IPS-11a (cell line): ENCODE results near the gene ALDH1B1.
"Not testable (repeated sequence)": the region's sequence is repeated elsewhere in the genome, so short reads cannot be mapped to it uniquely, and the experiment has no call there.

Source experiments
- H3K4me3 ChIP-seq: one replicate; pipeline ENCODE4 v1.5.1; 2013; ENCODE audit warnings: low read depth, low read length, control low read depth

ALDH1B1 gene

DNA sequence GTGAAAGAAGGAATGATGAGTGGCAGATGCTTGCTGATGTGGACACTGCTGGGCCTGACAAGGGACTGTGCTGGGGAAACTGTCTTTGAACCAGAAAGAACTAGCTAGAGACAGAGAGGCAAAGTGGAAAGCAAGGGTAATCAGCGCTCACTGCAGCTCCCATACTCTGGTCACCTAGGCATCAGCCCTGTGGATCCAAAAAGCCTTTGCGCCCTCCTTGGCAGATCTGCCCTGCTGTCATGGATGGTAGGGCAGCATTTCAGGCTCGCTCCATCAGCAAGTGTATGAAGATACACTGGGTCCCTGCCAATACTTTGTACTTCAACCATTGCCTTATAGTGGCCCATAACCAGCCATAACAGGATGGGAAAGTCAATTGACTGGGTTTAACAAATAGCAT lies 6.6 kb upstream of the ALDH1B1 start:
- H3K4me3 ChIP-seq = no peak overlapping the region

DNA sequence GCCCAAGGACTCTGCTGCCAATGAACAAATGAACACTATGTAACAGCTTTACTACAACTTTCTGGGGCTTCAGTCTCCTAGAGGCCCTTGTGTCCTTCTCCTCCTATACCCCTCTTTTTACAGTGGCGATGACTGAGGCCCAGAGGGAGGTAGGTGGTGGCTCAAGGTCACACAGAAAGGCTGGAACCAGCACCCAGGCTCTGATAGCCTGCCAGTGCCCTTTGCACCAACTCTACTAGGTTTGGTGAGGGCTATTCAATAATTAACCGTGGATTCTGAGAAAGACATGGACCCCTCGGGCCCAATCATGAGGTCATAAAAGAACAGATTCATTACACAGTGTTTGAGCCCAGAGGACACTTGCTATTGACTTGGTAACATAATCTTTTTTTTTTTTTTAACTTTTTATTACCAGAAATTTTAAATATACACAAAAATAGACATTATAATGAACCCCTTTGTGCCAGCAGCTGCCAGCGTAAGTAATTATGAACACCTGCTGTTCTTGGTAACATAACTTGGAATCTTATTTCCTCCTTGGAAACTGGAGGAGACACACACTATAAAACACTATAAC lies 6.1 kb upstream of the ALDH1B1 start:
- H3K4me3 ChIP-seq = no peak overlapping the region

DNA sequence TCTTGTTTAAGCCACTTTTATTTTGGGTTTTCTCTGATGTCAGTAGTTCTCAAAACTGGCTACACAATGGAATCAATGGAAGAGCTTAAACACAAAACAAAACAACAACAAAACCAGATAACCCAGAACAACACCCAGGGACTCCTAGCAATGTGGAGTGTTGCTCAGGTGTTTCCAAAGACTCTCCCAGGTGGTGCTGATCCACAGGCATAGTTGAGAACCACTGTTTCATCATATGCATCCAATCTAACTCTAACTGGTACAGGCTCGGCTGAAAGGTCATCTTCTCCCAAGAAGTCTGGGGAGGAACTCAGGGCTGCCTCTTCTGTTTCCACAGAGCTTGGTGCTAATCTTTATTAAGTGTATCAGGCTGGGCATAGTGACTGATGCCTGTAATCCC lies 5.4 kb upstream of the ALDH1B1 start:
- no peak overlapping the region for H3K4me3 ChIP-seq

DNA sequence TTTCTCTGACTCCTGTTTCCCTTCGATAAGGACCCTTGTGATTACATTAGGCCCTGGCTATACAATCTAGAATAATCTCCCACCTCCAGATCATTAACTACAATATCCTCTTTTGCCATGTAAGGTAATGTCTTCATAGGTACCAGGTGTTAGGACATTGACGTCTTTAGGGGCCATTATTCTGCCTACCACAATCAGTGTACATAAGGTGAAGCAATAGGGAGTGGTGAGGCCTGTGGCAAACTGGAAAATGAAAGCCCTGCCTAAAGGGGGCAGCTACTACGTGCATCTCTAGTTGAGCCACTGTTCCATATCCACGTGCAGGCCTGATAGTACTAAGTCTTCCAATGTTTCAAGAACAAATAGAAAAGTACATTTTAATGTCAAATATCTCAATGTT lies 4.8 kb upstream of the ALDH1B1 start:
- H3K4me3 ChIP-seq = no peak overlapping the region

DNA sequence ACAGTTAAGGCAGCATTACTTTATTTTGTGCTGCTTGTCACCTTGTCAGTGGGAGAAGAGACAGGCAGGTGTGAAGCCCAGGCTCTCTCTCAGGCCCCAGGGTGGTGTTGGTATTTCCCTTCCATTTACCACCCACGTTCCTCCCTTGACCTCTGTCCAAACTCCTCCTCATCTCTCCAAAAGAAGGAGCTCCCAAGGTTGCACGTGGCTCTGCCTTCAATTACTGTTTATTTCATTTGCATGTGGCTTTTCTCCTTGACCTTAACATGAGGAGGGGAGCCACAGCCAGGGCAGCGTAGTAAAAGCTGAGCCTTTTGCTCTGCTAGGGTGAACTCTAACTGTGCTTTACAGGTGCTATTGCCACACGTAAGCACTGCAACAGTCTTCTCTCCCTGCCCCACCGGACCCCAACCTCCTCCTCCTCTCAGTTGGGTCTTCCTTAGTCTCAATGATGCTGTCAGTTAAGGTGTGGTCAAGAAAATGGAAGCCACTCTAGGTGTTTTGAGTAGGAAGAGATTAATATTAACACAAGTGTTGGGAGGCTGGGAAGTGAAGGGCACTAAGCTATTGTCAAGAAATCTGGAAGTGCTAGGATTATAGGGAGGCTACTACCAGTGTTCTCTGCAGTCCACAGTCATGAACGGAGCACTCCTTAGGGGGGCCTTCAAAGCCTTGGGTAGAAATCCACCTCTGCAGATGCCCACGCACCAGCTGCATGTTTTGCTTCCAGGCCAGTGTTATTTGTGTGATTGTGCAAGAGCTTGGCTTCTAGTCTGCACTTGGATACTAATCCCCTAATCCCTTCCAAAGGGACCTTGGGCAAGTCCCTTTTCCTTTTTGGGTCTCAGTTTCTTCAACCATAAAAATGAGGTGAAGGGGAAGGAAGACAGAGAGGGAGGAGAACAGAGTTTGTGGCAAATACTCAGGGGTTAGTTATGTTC lies 3.9 kb upstream of the ALDH1B1 start:
- H3K4me3 ChIP-seq = no peak overlapping the region

DNA sequence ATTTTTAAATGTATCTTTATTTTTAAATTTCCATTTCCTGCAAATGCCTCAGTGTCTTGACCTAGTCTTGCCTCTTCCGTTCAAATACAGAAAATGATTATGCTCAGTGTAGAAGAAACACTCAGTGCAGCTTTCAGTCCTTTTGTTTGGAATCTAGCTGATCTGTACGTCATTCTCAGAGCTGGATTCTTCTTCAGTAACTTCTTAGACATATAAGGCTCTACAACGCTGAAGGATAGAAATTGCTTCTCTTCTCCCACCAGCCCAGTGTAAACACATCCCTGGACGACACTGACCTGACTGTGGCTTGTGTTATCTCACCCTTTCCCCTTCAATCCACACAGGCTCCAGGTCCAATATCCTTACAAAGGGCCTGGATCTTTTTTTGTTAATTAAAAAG lies 3.2 kb upstream of the ALDH1B1 start:
- no peak overlapping the region for H3K4me3 ChIP-seq

DNA sequence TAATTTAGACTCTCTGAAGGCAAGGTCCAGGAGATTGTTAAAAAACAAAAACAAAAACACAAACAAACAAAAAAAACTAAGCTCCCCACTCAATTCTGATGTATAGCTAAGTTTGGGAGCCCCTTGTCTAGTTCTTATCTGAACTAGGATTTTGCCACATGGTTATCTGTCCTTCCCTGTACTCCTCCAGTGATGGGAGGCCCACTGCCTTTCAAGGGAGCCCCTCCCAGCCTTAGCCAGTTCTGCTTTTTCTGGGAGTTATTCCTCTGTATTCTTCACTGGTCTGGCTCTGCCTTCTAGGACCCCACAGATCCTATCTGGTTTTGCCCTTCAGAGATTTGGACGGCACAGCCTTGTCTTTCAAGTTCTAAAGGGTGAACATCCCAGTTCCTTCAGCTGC lies 2.1 kb upstream of the ALDH1B1 start:
- no peak overlapping the region for H3K4me3 ChIP-seq

DNA sequence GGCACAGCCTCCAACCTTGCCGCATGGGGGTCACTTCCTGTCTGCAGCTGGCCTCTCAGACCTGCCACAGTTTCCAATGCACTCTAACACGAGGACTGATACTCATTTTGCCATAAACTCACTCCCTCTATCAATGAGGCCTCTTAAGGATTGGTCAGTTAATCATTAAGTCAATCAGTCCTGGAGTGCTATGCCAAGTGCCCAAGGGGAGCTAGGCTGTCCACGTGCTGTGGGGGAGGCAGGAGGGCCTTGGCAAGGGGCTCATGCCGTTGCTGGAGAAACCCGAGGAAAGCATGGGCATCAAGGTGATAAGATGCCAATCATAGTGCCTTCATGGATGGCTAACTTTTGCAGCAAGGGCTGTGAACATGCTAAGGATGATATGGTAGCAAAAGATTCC lies 1.7 kb upstream of the ALDH1B1 start:
- H3K4me3 ChIP-seq = no peak overlapping the region

DNA sequence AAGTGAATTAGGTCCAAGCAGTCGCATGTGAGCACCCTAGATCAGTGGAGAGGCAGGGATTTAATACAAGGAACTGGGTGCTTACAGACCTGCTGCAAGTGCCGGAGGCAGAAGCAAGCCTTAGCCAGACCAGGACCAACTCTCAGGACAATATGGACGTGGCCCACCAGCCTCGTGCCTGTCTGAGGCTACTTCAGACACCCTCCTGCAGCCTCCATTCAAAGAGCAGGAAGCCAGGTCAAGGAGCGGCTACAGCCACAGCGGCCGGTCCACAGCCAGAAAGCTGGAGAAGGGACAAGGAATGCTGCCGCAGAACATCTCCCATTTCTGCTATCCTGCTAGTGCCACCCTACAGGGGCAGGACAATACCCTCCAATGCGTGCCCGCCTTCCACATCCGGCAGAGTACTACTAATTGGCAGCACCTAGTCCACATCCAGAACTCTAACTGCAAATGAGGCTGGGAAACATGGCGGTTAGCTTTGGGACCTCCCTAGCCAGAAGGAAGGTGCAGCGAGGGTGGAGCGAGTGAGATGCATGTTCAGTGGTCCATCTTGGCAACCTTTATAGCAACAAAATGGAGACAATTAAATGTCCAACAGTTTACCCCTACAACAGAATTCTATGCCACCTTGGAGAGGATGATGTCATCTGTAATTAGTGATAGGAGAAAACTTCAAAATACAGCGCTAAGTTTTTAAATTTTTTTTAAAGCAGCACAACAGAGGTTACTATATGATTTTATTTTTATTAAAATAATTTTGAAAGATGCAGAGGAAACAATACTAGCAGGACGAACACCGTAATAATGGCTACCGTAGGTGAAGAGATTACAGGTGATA lies 1.0 kb upstream of the ALDH1B1 start:
- no peak overlapping the region for H3K4me3 ChIP-seq

DNA sequence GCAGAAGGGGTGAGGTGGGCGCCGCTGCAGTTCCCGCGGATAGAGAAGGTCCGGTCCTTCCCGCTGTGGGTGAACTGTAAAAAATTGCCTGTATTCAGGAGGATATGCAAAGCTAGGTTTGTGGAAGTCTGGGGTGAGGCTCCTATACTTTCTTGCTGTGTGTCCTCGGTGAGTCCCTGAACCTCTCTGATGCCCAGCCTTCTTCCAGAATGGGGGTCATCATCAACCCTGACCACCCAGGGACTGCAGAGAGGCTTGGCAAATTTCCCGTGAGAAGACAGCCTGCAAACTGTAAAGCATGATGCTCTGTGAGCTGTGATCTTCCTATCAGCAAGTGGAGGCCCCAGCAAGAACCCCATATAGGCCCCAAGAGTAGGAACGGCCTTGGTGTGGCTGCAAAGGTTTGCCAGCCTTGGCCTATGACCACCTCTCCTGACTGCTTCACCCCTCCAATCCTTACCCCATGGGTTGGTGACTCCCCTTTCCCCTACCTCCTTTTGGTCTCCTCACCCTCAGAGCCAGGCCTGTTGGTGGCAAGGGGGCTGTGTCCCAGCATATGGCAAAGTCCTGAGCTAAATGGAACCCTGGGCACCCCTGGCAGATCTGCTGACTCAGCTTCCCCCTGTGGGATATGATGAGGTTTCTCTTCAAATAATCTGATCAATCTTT lies 760 bp downstream of the ALDH1B1 start:
- peak overlapping the region; percentile 69 for H3K4me3 ChIP-seq

DNA sequence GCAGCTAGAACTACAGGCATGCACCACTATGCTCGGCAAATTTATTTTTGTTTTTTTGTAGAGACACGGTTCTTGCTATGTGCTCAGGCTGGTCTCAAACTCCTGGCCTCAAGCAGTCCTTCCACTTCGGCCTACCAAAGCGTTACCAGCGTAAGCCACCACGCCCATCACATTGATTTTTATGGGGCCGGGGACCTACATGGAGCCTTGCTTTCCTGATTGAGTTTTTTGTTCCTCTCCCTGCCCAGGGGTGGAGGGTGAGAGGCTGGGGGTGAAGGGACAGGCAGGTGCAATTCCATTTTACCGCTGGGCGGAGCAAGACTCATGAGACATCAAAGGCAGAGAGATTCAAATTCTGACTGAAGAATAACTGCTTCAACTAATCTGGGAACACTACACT lies 1.9 kb downstream of the ALDH1B1 start:
- no peak overlapping the region for H3K4me3 ChIP-seq

DNA sequence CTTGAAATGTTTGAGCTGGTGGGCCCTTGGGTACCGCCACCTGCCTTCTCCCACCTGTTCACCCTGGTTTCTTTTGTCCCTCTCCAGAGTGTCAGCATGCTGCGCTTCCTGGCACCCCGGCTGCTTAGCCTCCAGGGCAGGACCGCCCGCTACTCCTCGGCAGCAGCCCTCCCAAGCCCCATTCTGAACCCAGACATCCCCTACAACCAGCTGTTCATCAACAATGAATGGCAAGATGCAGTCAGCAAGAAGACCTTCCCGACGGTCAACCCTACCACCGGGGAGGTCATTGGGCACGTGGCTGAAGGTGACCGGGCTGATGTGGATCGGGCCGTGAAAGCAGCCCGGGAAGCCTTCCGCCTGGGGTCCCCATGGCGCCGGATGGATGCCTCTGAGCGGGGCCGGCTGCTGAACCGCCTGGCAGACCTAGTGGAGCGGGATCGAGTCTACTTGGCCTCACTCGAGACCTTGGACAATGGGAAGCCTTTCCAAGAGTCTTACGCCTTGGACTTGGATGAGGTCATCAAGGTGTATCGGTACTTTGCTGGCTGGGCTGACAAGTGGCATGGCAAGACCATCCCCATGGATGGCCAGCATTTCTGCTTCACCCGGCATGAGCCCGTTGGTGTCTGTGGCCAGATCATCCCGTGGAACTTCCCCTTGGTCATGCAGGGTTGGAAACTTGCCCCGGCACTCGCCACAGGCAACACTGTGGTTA lies 3.3 kb downstream of the ALDH1B1 start:
- H3K4me3 ChIP-seq = no peak overlapping the region

DNA sequence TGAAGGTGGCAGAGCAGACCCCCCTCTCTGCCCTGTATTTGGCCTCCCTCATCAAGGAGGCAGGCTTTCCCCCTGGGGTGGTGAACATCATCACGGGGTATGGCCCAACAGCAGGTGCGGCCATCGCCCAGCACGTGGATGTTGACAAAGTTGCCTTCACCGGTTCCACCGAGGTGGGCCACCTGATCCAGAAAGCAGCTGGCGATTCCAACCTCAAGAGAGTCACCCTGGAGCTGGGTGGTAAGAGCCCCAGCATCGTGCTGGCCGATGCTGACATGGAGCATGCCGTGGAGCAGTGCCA lies 3.8 kb downstream of the ALDH1B1 start:
- H3K4me3 ChIP-seq = no peak overlapping the region

DNA sequence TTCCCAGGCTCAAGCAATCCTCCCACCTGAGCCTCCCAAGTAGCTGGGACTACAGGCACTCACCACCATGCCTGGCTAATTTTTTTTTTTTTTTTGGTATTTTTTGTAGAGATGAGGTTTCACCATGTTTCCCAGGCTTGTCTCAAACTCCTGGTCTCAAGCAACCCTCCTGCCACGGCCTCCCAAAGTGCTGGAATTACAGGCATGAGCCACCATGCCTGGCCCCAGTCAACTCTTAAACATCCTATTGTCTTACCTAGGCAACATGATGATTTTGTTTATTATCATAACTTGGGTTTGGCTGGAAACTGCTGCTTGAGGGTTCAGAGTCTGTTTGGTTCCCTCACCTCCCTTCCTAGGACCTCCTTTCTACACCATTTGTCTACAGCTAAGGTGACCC lies 6.7 kb downstream of the ALDH1B1 start:
- not testable (repeated sequence) for H3K4me3 ChIP-seq

DNA sequence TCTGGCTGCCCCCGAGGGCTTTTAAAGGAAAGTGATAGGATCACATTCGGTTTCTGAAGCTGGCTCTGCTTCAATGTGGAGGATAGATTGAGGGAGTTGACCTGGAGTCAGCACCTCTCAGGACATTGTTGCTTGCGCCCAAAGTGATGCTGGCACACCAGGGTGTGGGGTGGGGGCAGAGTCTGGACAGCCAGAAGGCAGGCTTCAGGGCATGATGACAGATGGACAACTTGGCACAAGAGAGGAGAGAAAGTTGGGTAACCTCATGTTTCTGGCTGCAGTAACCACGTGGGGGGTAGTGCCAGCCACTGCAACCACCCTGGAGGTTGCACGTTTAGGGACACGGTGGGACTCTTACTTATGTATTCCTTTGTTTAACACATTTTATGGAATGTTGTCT lies 9.5 kb downstream of the ALDH1B1 start:
- no peak overlapping the region for H3K4me3 ChIP-seq

DNA sequence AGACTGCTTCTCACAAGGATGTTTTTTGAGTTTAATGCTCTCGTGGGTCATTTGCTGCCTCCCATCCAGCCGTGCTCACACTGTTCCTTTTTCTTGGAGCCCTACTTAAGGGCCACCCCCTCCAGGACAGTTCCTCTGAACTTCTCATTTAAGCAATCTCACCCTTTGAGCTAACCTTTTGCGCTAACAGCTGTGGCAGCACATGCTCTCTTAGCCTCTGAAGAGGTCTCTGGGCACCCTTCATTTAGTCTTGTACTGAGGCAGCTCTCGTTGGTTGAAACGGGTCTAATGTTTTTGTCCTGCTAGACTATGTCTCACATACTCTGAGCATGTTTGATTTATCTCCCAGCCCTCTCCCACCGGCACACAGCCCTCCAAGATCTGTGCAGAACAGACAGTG lies 11.8 kb downstream of the ALDH1B1 start:
- H3K4me3 ChIP-seq = no peak overlapping the region

DNA sequence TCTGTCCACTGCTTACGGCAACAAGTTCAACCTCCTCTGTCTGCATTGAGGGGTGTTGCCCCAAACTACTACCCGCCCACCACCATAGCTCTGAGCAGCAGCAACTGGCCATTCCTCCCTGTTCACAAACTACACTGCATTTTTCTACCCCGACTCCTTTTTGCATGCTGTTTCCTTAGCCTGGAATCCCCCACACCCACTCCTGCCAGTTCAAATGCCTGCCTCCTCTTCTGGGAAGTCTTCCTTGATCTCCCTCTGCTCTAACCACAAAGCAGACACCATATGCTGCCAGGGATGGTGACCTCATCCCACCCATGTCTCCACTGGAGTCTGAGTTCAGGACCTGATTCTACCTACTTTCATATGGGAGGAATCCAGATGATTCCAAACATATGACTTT lies 13.3 kb downstream of the ALDH1B1 start:
- H3K4me3 ChIP-seq = no peak overlapping the region

DNA sequence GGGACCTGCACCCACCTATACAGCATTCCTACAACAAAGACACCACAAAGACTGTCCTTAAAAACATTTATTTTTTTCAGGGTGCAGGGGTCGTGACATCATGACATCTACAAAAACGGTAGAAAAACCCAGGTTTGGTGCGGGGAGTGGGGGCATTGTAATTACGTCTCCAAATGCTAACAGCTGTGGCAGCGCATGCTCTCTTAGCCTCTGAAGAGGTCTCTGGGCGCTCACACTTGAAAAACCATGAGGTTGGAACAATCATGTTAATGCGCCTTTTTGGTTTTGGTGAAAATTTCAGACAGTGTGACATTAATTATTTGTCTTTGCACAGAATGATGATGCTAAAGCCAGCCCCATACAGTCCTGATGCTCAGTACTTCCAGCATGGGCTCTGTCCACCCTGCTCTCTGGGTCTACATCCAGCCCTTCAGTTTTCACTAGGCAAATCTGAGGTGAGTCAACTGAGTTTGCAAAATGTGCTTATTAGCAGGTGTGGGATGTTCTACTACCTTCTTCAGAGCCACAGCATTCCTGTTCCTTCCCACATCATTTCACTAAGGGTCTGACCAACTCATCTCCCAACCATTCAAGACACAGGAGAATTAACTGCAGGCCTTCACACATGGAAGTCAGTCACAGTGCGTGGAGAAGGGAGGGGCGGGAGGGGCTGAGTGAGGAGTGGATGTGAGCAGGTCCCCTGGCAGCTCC lies 14.1 kb downstream of the ALDH1B1 start:
- no peak overlapping the region for H3K4me3 ChIP-seq

DNA sequence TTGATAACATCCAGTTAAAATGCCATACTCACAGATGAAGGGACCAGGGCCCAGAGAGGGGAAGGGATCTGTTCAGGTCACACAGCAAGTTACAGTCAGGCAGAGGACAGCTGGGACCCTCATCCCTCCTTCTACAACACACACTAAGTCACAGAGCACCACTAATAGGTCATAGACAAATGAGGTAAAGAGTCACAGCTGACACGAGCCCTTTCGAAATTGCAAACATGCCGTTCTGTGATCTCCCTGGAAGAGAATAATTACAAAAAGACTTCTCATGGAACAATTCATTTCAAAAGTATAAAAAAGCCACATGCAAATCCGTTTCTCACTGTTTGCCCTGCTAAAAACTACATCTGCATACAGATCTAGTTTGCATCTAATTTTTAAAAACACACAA lies 16.2 kb downstream of the ALDH1B1 start:
- H3K4me3 ChIP-seq = no peak overlapping the region

DNA sequence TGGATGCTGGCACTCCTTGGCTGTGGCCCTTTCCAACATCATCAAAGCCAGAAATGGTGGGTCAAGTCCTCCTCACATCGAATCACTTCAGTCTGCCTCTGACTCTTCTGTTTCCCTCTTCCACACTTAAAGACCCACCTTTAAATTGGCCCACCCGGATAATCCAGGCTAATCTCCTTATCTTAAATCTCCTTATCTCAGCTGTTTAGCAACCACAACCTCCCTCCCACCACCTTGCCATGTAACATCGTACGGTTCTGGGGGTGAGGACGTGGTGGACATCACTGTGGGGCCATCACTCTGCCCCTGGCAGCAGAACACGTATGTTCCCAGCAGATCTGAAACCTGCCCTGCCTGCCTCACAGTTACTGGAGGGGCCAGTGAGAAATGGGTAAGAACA lies 20.2 kb downstream of the ALDH1B1 start:
- H3K4me3 ChIP-seq = no peak overlapping the region
